Measurements from ENCODE around the gene RUSC2. TPM values are rescaled to one million over a fixed set of nuclear protein-coding genes. Genes with fewer than 3 reads are reported as not detected.
"Not testable (repeated sequence)": the region's sequence is repeated elsewhere in the genome, so short reads cannot be mapped to it uniquely, and the experiment has no call there.

The RUSC2 gene
- total RNA-seq, 4 donors from 2014 or later, result 43.8 to 85.4 (median 59.6) TPM

DNA sequence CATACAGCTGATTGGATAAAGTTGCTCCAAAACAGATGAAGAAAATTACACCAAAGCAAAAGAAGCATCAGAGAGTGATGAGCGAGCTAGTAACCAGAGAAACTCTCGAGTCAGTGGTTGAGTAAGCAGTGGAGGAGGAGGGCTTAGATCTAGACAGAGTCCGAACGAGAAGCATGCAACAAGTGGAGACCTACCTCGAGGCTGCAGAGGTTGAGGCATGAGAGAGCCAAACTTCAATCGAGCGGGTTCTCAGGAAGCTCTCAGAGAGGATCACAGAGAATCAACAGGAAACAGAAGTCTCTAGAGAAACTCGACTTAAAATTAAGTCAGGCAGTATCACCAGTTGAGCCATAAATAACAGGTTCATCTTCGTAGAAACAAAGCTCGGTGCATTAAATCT is 6.1 kb downstream of the RUSC2 start:
- TF ChIP-seq POLR2A (IDR thresholded peaks at IDR 0.05) (no peak), EP300 (IDR thresholded peaks at IDR 0.05) (no peak), POLR2AphosphoS5 (IDR thresholded peaks at IDR 0.05) (no peak)
- TF ChIP-seq, protein P1, sequence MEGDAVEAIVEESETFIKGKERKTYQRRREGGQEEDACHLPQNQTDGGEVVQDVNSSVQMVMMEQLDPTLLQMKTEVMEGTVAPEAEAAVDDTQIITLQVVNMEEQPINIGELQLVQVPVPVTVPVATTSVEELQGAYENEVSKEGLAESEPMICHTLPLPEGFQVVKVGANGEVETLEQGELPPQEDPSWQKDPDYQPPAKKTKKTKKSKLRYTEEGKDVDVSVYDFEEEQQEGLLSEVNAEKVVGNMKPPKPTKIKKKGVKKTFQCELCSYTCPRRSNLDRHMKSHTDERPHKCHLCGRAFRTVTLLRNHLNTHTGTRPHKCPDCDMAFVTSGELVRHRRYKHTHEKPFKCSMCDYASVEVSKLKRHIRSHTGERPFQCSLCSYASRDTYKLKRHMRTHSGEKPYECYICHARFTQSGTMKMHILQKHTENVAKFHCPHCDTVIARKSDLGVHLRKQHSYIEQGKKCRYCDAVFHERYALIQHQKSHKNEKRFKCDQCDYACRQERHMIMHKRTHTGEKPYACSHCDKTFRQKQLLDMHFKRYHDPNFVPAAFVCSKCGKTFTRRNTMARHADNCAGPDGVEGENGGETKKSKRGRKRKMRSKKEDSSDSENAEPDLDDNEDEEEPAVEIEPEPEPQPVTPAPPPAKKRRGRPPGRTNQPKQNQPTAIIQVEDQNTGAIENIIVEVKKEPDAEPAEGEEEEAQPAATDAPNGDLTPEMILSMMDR (IDR thresholded peaks at IDR 0.05), result no peak
- peaks cover 10 to 77% (median 16%) of the 10 kb centered on the region in 3 donors for H3K4me1 ChIP-seq
- no peaks in the 10 kb centered on the region for H3K36me3 ChIP-seq
- H3K9me3 ChIP-seq, result no peaks in the 10 kb centered on the region
- ATAC-seq, result no peak
- WGBS, 2 donors (ENCODE audit: low coverage in 1 of 2), result 76 to 78% methylated on average over 9 to 10 of the region's 10 CpGs
- no peaks in the 10 kb centered on the region for H3K27me3 ChIP-seq
- no peak overlapping the region for H3K4me3 ChIP-seq
- peak overlapping the region in 1 of 4 donors; percentile 2 for H3K27ac ChIP-seq

GRCh38 chr9:35498245-35498644 is 8.3 kb downstream of the RUSC2 start:
- H3K4me3 ChIP-seq, H3K27me3 ChIP-seq, H3K36me3 ChIP-seq, H3K9me3 ChIP-seq: not testable (repeated sequence)
- peaks cover 8 to 69% (median 14%) of the 10 kb centered on the region in 3 donors for H3K4me1 ChIP-seq
- WGBS, 2 donors (ENCODE audit: low coverage in 1 of 2), result 60 to 82% methylated on average over 1 to 8 of the region's 10 CpGs
- ATAC-seq, result peak; percentile 35
- H3K27ac ChIP-seq, result peak overlapping the region; percentile 2 to 58 (median 47)

DNA sequence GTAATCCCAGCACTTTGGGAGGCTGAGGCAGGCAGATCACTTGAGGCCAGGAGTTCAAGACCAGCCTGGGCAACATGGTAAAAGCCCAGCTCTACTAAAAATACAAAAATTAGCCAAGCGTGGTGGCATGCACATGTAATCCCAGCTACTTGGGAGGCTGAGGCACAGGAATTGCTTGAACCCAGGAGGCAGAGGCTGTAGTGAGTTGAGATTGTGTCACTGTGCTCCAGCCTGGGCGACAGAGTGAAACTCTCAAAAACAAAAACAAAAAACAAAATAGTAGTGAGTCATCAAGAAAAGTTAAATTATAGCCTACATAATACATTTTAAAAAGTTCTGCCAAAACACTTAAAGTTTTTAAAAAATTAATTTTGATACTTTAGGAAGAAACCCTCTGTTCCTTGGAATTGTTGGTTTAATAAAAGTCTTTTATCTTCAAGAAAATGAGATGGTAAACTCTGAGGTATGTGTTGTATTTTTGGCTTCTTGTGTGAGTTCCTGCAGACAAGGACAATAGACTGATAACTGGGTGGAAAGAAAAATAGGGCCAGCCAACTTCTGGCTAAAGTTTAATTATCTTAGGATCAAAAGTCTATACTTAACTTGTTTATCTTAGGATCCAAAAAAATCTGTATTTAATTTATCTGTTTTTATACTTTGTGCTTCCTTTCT is 9.3 kb downstream of the RUSC2 start:
- TF ChIP-seq POLR2AphosphoS5 (IDR thresholded peaks at IDR 0.05), result no peak
- no peak for TF ChIP-seq POLR2A (IDR thresholded peaks at IDR 0.05)
- ATAC-seq, result no peak
- H3K4me1 ChIP-seq, result peaks cover 8 to 67% (median 14%) of the 10 kb centered on the region in 3 donors
- no peaks in the 10 kb centered on the region for H3K27me3 ChIP-seq
- no peaks in the 10 kb centered on the region for H3K36me3 ChIP-seq
- no peak overlapping the region for H3K4me3 ChIP-seq
- 69 to 83% methylated on average over 2 of the region's 2 CpGs for WGBS, 2 donors (ENCODE audit: low coverage in 1 of 2)
- H3K9me3 ChIP-seq, result no peaks in the 10 kb centered on the region
- H3K27ac ChIP-seq, result peak overlapping the region; percentile 24 to 58 (median 38)

DNA sequence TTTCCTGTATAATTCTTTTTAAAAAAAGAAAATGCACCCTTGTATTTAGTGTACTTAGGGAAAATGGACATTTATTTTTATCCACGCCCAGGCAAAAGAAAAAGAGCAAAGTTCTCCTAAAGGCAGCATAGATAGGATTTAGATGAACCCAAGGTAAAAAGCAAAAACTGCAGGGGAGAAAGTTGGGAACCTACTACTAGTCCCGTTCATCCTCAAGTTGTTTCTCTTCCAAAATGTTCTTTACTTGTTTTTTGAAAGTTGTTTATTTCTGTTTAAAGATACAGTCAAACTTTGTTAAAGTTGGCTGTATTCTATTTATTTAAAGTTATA is 9.8 kb downstream of the RUSC2 start:
- 14 to 28% methylated on average over 2 of the region's 2 CpGs for WGBS, 2 donors (ENCODE audit: low coverage in 1 of 2)
- no peaks in the 10 kb centered on the region for H3K36me3 ChIP-seq
- H3K27me3 ChIP-seq, result no peaks in the 10 kb centered on the region
- no peak overlapping the region for H3K4me3 ChIP-seq
- ATAC-seq, result no peak
- no peaks in the 10 kb centered on the region for H3K9me3 ChIP-seq
- no peak for TF ChIP-seq EP300 (IDR thresholded peaks at IDR 0.05)
- TF ChIP-seq POLR2A (IDR thresholded peaks at IDR 0.05), result no peak
- TF ChIP-seq, protein P1 (IDR thresholded peaks at IDR 0.05), result no peak
- TF ChIP-seq POLR2AphosphoS5 (IDR thresholded peaks at IDR 0.05), result no peak
- H3K4me1 ChIP-seq, result peaks cover 8 to 70% (median 14%) of the 10 kb centered on the region in 3 donors
- H3K27ac ChIP-seq, result peak overlapping the region; percentile 14 to 58 (median 33)

- Histone ChIP-seq H3K27ac (peak overlapping the region; percentile 14 to 58 (median 33)), H3K4me3 (no peak overlapping the region), H3K36me3 (no peaks in the 10 kb centered on the region), H3K9me3 (no peaks in the 10 kb centered on the region), H3K27me3 (no peaks in the 10 kb centered on the region), H3K4me1 (peaks cover 8 to 75% (median 14%) of the 10 kb centered on the region in 3 donors)
- ATAC-seq, result no peak
- WGBS, 2 donors (ENCODE audit: low coverage in 1 of 2), result 0 to 14% methylated on average over 1 of the region's 1 CpG
- TF ChIP-seq POLR2A (IDR thresholded peaks at IDR 0.05), result no peak
- TF ChIP-seq, protein P1 (IDR thresholded peaks at IDR 0.05), result no peak
- TF ChIP-seq POLR2AphosphoS5 (IDR thresholded peaks at IDR 0.05), result no peak
- TF ChIP-seq EP300 (IDR thresholded peaks at IDR 0.05), result no peak
These were observed 10.3 kb downstream of the RUSC2 start for GRCh38 chr9:35500130-35500748.

DNA sequence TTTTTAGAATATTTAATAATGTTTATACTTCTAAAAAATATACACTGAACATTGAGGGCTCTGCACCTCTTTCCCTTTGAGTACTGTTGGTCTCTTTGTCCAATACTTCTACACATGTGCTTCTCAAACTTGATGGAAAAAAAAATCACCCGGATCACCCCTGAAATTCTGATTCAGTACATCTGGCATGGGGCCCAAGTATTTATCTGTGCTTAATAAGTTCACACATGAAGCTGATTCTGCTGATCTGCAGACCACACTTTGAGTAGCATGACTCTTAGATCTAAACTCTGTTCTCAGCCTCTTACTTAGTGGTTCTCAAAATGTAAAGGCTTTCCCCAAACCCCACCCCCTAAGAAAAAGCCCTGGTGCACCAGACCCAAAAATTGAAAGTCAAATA is 12.0 kb downstream of the RUSC2 start:
- Histone ChIP-seq H3K27me3 (no peaks in the 10 kb centered on the region), H3K4me1 (peaks cover 8 to 65% (median 10%) of the 10 kb centered on the region in 3 donors), H3K27ac (no peak overlapping the region), H3K9me3 (no peaks in the 10 kb centered on the region), H3K4me3 (no peak overlapping the region), H3K36me3 (no peaks in the 10 kb centered on the region)
- WGBS, 2 donors (ENCODE audit: low coverage in 1 of 2), result 33% methylated on average over 1 of the region's 1 CpG
- no peak for ATAC-seq
- TF ChIP-seq POLR2A (IDR thresholded peaks at IDR 0.05) (no peak), EP300 (IDR thresholded peaks at IDR 0.05) (no peak), POLR2AphosphoS5 (IDR thresholded peaks at IDR 0.05) (no peak)
- TF ChIP-seq, protein P1 (IDR thresholded peaks at IDR 0.05), result no peak
